Neural progenitor cell (in vitro differentiated cells): ENCODE measurements around the gene FGF2. TPM values are rescaled to one million over a fixed set of nuclear protein-coding genes. Genes with fewer than 3 reads are reported as not detected.

Source experiments
- DNase-seq: peaks from one replicate; pipeline ENCODE4 v3.0.0-alpha.2; 2016; ENCODE audit warnings: low spot score
- H2AFZ ChIP-seq: fragments of 200-600 bp; sonication (generic); replicated peaks from 2 replicates; pipeline ENCODE4 v1.6.1; 2016; ENCODE audit warnings: antibody characterized with exemption
- H3F3A ChIP-seq: fragments of 200-600 bp; sonication (generic); 2 replicates; pipeline ENCODE4 v1.6.1; 2016; ENCODE audit warnings: antibody characterized with exemption, low read depth
- H3K27ac ChIP-seq: fragments of 200-600 bp; sonication (generic); 2 replicates; pipeline ENCODE4 v1.5.1; 2016; ENCODE audit warnings: mild to moderate bottlenecking
- H3K27me3 ChIP-seq: fragments of 200-600 bp; sonication (generic); 2 replicates; pipeline ENCODE4 v1.6.1; 2016; ENCODE audit warnings: mild to moderate bottlenecking, moderate library complexity
- H3K36me3 ChIP-seq: fragments of 200-600 bp; sonication (generic); 2 replicates; pipeline ENCODE4 v1.5.1; 2016
- H3K4me1 ChIP-seq: fragments of 200-600 bp; sonication (generic); 2 replicates; pipeline ENCODE4 v1.6.1; 2016; ENCODE audit warnings: mixed run types
- H3K4me2 ChIP-seq: fragments of 200-600 bp; sonication (generic); 2 replicates; pipeline ENCODE4 v1.6.1; 2016
- H3K4me3 ChIP-seq: fragments of 200-600 bp; sonication (generic); 2 replicates; pipeline ENCODE4 v1.5.1; 2016
- H3K79me2 ChIP-seq: fragments of 200-600 bp; sonication (generic); 2 replicates; pipeline ENCODE4 v1.6.1; 2016; ENCODE audit warnings: low read depth
- H3K9ac ChIP-seq: fragments of 200-600 bp; sonication (generic); 2 replicates; pipeline ENCODE4 v1.6.1; 2016
- H3K9me3 ChIP-seq: fragments of 200-600 bp; sonication (generic); 2 replicates; pipeline ENCODE4 v1.5.1; 2016; ENCODE audit warnings: low read depth
- H4K20me1 ChIP-seq: fragments of 200-600 bp; sonication (generic); 2 replicates; pipeline ENCODE4 v1.6.1; 2016; ENCODE audit warnings: low read depth
- H3K27ac Mint-ChIP-seq: 3 replicates; pipeline ENCODE4 v1.8.0; 2021; ENCODE audit warnings: mixed read lengths
- H3K27me3 Mint-ChIP-seq: 2 replicates; pipeline ENCODE4 v1.8.0; 2022; ENCODE audit warnings: low read depth, mild to moderate bottlenecking, inconsistent platforms, moderate library complexity, mixed read lengths; ENCODE audit not compliant: insufficient read depth
- H3K36me3 Mint-ChIP-seq: 3 replicates; pipeline ENCODE4 v1.8.0; 2021; ENCODE audit warnings: mixed read lengths
- H3K4me1 Mint-ChIP-seq: 3 replicates; pipeline ENCODE4 v1.8.0; 2021; ENCODE audit warnings: mixed read lengths
- H3K4me3 Mint-ChIP-seq: 3 replicates; pipeline ENCODE4 v1.8.0; 2021; ENCODE audit warnings: mild to moderate bottlenecking, moderate library complexity, mixed read lengths
- H3K9me3 Mint-ChIP-seq: 3 replicates; pipeline ENCODE4 v1.8.0; 2020; ENCODE audit warnings: mixed read lengths
- CTCF ChIP-seq: fragments of 200-600 bp; sonication (generic); IDR thresholded peaks from 2 replicates; pipeline ENCODE4 v1.5.1; 2017; ENCODE audit warnings: antibody characterized with exemption, mild to moderate bottlenecking
- EZH2 ChIP-seq: fragments of 200-600 bp; sonication (generic); IDR thresholded peaks from 2 replicates; pipeline ENCODE4 v1.6.1; 2017; ENCODE audit warnings: antibody characterized with exemption, mild to moderate bottlenecking, moderate library complexity
- EZH2phosphoT487 ChIP-seq: fragments of 200-600 bp; sonication (generic); IDR thresholded peaks from 2 replicates; pipeline ENCODE4 v1.6.1; 2017; ENCODE audit warnings: antibody characterized with exemption
- total RNA-seq: library from RNA; depleted of rRNA; stranded (reverse); fragments of >200 nt; gene quantifications from 2 replicates; pipeline ENCODE4 v1.2.3, GENCODE V29; 2015; ENCODE audit warnings: low replicate concordance

The FGF2 gene
- total RNA-seq, 1 donor from 2014 or later: 43.8 TPM

- no peaks in the 10 kb centered on the region for H3K36me3 Mint-ChIP-seq
- H3K9ac ChIP-seq: no peak overlapping the region
- H3K4me3 ChIP-seq: no peak overlapping the region
- H4K20me1 ChIP-seq: peaks cover 74% of the 10 kb centered on the region
- H3K4me1 Mint-ChIP-seq: no peaks in the 10 kb centered on the region
- peaks cover 100% of the 10 kb centered on the region for H3K79me2 ChIP-seq
- H3F3A ChIP-seq: peaks cover 21% of the 10 kb centered on the region
- TF ChIP-seq EZH2phosphoT487 (no peak), EZH2 (no peak), CTCF (no peak)
- peaks cover 66% of the 10 kb centered on the region for H3K4me1 ChIP-seq
- no peak overlapping the region for H3K4me2 ChIP-seq
- H3K9me3 ChIP-seq: no peaks in the 10 kb centered on the region
- no peaks in the 10 kb centered on the region for H3K36me3 ChIP-seq
- no peak overlapping the region for H3K27ac ChIP-seq
- no peak for DNase-seq
- H3K9me3 Mint-ChIP-seq: no peaks in the 10 kb centered on the region
- no peaks in the 10 kb centered on the region for H3K27me3 Mint-ChIP-seq
- H3K27me3 ChIP-seq: no peaks in the 10 kb centered on the region
- no peak overlapping the region for H2AFZ ChIP-seq
- H3K4me3 Mint-ChIP-seq: no peak overlapping the region
- H3K27ac Mint-ChIP-seq: no peak overlapping the region
These were observed 32.1 kb downstream of the FGF2 start for GRCh38 chr4:122858705-122859104.

DNA sequence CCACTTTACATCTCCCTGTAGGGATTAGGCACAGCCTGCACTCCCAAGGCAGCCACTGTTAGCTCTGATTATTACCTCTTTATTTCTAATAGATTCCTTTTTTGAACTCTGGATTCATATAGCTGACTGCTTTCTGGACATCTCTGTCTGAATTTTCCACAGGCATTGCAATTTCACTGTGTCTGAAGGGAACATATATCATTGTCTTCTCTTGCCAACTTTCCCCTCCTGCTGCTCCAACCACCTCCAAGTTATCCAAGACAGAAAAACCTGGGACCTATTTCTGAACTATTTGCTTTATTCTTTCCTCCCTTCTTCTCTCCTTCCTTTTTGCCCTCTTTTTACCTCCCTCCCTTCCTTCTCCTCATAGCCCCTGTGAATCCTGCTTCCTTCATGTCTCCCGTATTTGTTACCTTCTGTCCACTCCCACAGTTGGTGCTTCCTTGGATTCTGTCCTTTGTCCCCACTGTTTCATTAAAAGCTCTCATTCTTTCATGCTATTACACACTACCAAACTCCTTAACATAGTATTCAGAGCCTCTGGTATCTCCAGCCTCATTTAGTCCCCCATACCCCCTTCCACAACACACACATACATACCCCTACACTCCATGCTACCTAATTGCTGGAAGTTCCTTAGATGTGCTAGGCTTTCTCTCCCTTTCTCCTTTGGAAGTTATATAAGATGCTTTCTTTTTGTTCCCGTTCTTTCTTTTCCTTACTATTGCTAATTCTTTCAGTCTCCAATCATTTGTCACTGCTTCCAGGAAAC lies 34.7 kb downstream of the FGF2 start:
- Histone ChIP-seq H2AFZ (no peak overlapping the region), H3K4me2 (no peak overlapping the region), H3K36me3 (peaks cover 6% of the 10 kb centered on the region), H3K27me3 (no peaks in the 10 kb centered on the region), H3F3A (peaks cover 7% of the 10 kb centered on the region), H3K9me3 (no peaks in the 10 kb centered on the region), H3K4me3 (no peak overlapping the region), H3K9ac (no peak overlapping the region), H3K27ac (peak overlapping the region; percentile 4), H3K4me1 (peaks cover 43% of the 10 kb centered on the region), H4K20me1 (peaks cover 51% of the 10 kb centered on the region), H3K79me2 (peaks cover 100% of the 10 kb centered on the region)
- H3K27ac Mint-ChIP-seq: no peak overlapping the region
- DNase-seq: no peak
- no peak for TF ChIP-seq CTCF
- H3K4me3 Mint-ChIP-seq: no peak overlapping the region
- no peaks in the 10 kb centered on the region for H3K4me1 Mint-ChIP-seq
- H3K36me3 Mint-ChIP-seq: no peaks in the 10 kb centered on the region
- H3K27me3 Mint-ChIP-seq: no peaks in the 10 kb centered on the region
- no peaks in the 10 kb centered on the region for H3K9me3 Mint-ChIP-seq

DNA sequence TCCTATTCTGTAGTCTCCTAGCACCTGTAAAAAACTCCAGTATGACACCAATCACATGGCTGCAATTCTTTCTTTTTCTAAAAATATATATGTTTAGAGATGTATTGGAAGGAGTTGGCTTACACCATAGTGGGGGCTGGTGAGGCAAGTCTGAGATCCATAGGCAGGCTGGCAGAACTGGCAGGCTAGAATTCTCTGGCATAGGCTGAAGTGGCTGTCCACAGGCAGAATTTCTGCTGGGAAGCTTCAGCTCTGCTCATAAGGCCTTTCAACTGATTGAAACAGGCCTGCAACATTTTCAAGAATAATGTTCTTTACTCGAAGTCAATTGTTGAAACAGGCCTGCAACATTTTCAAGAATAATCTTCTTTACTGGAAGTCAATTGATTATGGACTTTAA lies 37.0 kb downstream of the FGF2 start:
- H3K27me3 ChIP-seq: no peaks in the 10 kb centered on the region
- H3K9me3 ChIP-seq: no peaks in the 10 kb centered on the region
- no peak overlapping the region for H3K9ac ChIP-seq
- H3K36me3 ChIP-seq: peaks cover 8% of the 10 kb centered on the region
- Mint-ChIP-seq H3K36me3 (no peaks in the 10 kb centered on the region), H3K9me3 (peaks cover 3% of the 10 kb centered on the region), H3K4me3 (no peak overlapping the region), H3K27me3 (no peaks in the 10 kb centered on the region), H3K4me1 (no peaks in the 10 kb centered on the region), H3K27ac (no peak overlapping the region)
- H3K27ac ChIP-seq: peak overlapping the region; percentile 27
- TF ChIP-seq CTCF: no peak
- TF ChIP-seq EZH2phosphoT487: no peak
- no peak for TF ChIP-seq EZH2
- H3F3A ChIP-seq: peaks cover 4% of the 10 kb centered on the region
- H3K4me2 ChIP-seq: no peak overlapping the region
- peaks cover 20% of the 10 kb centered on the region for H3K4me1 ChIP-seq
- no peak overlapping the region for H2AFZ ChIP-seq
- peaks cover 29% of the 10 kb centered on the region for H4K20me1 ChIP-seq
- DNase-seq: no peak
- H3K4me3 ChIP-seq: no peak overlapping the region
- H3K79me2 ChIP-seq: peaks cover 100% of the 10 kb centered on the region
